Measurements from ENCODE around the gene FAM241B.
A peak's percentile ranks its signal among the peaks of the same experiment; 100 is the strongest.

Gene FAM241B

GRCh38 chr10:69634759-69635425 lies 4.8 kb downstream of the FAM241B start:
- no peak for DNase-seq

DNA sequence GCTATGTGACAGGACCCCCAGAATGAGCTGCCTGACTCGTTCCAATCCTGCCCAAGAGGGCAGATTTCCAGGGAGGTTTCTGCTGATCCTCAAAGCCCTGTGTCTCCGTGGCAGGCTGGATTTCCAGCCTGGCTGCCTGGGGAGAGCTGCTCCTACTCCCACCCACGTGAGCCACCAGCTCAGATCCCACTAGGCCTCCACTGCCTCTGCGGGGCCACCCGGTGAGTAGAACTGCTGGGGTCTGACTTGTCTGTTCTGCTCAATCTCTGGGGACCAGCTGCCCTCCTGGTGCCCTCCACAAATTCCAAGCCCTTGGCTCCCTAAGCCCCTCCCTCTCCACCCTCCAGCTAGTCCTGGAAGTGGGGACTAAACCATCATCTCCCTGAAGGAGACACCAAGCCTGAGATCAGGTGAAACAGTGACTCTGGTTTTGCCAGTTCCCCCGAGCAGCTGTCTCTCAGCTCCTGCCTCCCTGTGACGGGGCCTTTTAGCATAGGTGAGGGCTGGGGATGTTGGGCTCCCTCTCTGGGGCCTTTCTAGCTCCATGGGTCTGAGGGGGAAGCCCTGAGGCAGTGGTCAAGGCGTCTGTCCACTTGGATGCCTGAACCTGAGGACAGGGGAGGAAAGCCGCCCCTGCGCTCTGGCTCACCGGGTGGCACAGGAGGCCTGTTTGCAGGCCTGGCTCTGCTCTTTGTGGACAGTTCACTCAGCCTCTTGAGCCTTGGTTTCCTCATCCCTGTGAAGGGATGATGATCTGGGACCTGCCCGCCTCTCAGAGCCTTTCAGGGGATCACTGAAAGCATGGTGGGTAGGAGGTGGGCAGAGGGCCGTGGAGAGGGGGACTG lies 5.6 kb downstream of the FAM241B start:
- DNase-seq: no peak

GRCh38 chr10:69636273-69636575 lies 6.2 kb downstream of the FAM241B start:
- DNase-seq: no peak

GRCh38 chr10:69636626-69637605 lies 6.9 kb downstream of the FAM241B start:
- DNase-seq: no peak

DNA sequence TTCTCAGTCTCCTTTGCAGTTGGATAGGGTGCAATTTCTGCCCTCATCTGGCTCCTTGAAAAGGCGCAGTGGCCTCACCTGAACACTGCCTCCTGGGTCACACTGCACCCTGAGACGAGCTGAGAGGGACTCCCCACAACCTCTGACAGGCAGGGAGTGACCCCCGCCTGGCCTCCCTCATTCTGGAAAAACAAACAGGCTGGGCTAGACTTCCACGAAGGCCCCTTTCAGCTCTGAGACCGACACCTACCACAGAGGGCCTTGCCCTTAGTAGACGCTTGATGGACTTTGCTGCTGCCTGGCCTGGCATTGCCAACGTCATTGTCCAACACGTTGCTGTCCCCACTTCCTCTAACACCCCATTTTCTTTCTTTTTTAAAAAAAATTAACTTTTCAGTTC lies 8.6 kb downstream of the FAM241B start:
- no peak for DNase-seq

- DNase-seq: peak; percentile 5
Observed at GRCh38 chr10:69639291-69640195, 9.5 kb downstream of the FAM241B start.

DNA sequence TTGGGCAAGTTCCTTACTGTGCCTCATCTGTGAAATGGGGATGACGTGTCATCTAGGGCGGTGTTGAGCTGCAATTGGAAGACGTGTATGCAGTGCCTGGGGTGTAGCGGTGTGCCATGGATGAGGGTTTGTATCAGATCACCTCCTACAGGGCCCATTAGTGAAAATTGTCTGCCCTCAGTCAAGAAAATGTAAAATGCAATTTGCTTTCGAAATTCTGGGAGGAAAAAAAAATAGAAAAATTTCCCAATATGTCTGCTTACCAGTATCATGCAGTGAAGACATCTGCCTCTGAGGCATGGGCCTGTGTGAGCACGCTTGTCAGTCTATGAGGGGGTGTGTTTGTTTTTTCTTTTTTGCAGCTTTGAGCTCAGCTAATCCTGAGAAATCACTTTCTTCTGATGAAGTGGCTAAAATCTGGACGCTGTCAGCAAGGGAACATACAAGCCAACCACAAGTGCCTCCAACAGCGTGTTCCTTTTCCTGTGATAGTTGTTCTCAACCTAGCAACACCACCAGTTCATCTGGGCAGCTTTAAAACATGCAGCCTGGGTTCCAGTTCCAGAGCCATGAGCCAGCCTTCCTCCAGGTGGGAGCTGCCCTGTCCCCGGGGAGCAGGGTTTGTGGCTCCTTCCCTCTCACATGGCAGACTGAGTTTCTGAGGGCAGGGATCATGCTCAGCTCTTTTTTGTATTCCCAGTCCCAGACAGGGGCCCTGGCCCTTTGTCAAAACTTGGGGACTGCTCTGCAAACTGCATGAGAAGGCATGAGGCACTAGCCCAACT lies 10.3 kb downstream of the FAM241B start:
- no peak for DNase-seq

DNA sequence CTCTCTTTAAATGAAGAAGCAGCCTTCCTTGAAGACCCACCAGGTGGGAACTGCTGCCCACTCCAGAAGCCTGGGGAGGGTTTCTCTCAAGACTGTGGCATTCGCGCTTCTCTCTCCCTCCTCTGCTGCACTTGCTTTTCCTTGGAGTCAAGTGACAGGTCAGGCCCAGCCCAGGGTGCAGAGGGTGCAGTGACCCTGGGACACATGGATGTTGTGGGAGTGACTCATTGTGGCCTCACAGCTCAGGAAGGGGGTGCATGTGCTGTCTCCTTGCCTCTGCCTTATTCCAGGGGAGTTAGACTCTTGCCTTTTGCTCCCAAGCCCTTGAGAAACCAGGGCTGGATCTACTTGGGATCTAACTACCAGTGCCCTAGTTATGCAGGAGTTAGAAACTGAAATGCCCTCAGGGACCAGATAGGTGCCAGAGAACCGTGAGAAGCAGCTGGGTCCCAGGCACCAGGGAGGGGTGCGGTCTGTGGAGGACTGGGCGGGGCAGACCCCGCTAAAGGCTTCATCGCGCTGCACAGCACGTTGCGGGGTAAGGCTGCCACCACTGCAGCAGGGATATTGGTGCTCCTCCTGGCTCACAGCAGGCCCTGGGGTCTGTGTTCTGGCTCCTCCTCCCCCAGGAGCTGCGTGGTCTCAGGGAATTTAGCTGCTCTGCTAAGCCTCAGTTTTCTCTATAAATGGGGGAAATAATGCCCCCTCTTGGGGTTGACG lies 11.4 kb downstream of the FAM241B start:
- DNase-seq: no peak

DNA sequence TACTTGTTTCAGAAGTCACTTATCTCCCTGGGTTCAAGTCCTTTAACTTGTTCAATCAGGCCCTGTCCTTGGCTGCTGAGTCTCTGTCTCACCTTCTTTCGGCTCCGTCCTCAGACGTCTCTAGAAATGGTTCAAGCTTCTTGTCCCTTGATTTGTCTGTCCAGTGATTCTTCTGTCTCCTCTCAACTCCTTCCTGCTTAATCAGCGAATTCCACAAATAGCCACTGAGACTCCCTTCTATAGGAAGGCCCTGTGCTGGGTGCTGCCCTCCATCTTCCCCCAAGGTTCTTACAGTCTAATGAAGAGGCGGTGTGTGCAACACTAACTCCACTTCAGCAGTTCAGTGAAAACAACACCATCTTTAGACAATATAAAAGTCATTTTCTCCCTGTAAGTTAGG lies 12.7 kb downstream of the FAM241B start:
- no peak for DNase-seq

GRCh38 chr10:69643779-69644657 lies 14.0 kb downstream of the FAM241B start:
- DNase-seq: no peak

DNA sequence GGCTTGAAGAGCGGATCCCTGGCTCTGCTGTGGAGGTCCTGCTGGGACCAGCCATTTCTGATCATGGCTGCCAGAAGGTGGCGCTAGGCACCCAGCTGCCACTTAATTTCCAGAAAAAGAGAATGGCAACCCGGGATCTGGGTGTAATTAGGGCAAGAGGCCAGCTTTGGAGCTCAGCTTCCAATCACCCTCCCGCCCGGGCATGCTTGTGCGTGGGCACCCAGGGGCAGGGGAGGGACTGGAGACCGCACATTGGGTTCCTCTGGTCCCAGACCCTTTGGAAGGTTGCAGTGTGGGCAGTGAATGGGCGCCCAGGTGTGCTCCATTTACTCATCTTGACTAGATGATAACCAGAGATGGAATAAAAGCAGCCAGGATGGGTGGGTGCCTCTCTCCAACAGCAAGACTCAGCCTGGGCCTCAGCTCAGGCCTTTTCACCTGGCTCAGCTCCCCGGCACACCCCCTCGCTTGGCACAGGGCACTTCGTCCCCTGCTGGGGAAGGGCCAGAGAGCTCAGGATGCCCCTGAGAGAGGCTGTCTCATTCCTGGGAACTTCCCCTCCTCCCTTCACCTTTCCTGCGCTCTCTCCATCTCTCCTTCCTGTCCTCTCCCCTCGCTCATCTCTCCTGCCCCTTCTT lies 14.7 kb downstream of the FAM241B start:
- peak; percentile 21 for DNase-seq

DNA sequence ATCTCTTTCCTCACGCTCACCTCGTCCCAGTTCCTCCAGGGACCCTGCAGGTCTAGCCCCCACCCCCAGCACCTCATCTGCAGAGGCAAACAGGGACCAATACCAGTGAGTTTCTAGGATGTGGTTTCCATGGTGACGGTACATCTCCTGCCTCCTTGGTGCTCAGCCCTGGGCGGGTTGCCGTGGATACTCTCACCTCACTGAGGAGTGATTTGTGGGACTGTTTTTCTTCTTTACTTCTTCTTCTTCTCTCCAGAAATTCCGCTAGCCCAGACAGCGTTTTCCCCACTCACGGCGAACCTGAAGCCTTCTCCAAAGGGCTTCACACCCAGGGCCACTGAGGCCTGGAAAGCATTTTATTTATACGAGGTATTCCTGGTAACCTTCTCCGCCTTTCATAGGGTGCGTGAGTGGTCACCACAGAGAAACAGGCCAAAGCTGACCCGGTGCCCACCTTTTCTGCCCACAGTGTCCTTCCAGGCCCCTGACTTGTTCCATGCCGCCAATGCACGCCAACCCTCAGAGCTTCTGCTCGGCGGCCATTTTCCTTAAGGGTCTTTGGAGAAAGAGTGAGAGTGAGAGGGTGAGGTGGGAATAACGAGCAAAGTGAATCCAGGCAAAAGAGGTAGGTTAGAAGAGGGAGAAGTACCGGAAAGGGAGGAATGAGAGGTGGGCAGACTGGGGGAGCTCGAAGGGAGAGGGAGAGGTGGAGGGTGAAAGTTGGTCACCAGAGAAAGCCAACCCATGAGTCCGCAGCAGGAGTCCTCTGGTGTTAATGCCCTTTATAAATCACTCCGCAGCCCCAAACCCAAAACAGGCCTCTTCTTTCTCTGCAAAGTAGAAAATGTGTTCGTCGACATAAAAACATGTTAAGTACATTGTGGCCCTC lies 15.5 kb downstream of the FAM241B start:
- DNase-seq: no peak

GRCh38 chr10:69646185-69647060 lies 16.4 kb downstream of the FAM241B start:
- DNase-seq: no peak

- DNase-seq: no peak
Observed at GRCh38 chr10:69647126-69647525, 17.1 kb downstream of the FAM241B start.

DNA sequence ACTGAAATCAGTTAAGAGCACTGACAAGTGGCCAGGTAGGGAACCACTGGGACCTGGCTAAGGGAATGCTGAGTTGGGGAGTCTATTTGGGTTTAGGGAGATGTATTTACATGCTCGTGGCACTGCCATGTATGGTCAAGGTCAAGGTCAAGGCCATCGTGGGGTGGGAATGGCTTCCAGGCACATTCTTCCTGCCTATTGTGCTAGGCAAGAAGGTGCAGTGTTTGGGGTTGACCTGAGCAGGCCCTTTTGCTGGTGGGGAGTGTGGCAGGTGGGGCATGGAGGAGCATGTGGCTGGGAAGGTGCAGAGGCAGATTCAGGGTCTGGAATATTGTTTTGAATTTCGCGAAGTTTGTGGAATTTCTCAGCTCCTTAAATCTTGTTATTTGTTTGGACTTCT lies 17.8 kb downstream of the FAM241B start:
- DNase-seq: no peak

GRCh38 chr10:69648461-69648860 lies 18.4 kb downstream of the FAM241B start:
- DNase-seq: no peak
